ENCODE data around the gene UPP2.

GRCh38 chr2:158112992-158113391 lies 11.3 kb downstream of the UPP2 start:
- TF ChIP-seq CTCF (IDR thresholded peaks at IDR 0.05): no peak
- no peak for TF ChIP-seq POLR2A (IDR thresholded peaks at IDR 0.05)

Measured in uterus (tissue), 2 donors.